A204.1 (cell line): ENCODE data around the gene ZPBP.
A peak's percentile ranks its signal among the peaks of the same experiment; 100 is the strongest.
"Not testable (repeated sequence)": the region's sequence is repeated elsewhere in the genome, so short reads cannot be mapped to it uniquely, and the experiment has no call there.

Source experiments
- FAIRE-seq: peaks from 2 replicates; lab custom pipeline; 2012; peaks lifted over from hg19 to GRCh38; lab: Jason Lieb, UNC

The ZPBP gene

GRCh38 chr7:50092579-50093491, at the start of gene ZPBP:
ZPBP (minus strand) TSS chr7:50093246; CDS start chr7:50093194, 52 bp downstream.
- FAIRE-seq: peak; percentile 92

- peak; percentile 98 for FAIRE-seq
Observed at GRCh38 chr7:50142425-50143017, 49.5 kb upstream of the ZPBP start.

- FAIRE-seq: no peak
Observed at GRCh38 chr7:50141854-50142253, 48.8 kb upstream of the ZPBP start.

- FAIRE-seq: no peak
Observed at GRCh38 chr7:50141131-50141530, 48.1 kb upstream of the ZPBP start.

- no peak for FAIRE-seq
Observed at GRCh38 chr7:50140688-50141087, 47.6 kb upstream of the ZPBP start.

GRCh38 chr7:50138101-50138500, 45.1 kb upstream of the ZPBP start:
- no peak for FAIRE-seq

GRCh38 chr7:50125766-50126165, 32.7 kb upstream of the ZPBP start:
- FAIRE-seq: no peak

- no peak for FAIRE-seq
Observed at GRCh38 chr7:50121286-50121685, 28.2 kb upstream of the ZPBP start.

- no peak for FAIRE-seq
Observed at GRCh38 chr7:50119815-50120637, 27.0 kb upstream of the ZPBP start.

GRCh38 chr7:50112250-50112649, 19.2 kb upstream of the ZPBP start:
- FAIRE-seq: no peak

GRCh38 chr7:50101873-50102272, 8.8 kb upstream of the ZPBP start:
- no peak for FAIRE-seq

GRCh38 chr7:50095634-50096033, 2.6 kb upstream of the ZPBP start:
- FAIRE-seq: no peak

- FAIRE-seq: no peak
Observed at GRCh38 chr7:50088463-50089129, 4.5 kb downstream of the ZPBP start.

GRCh38 chr7:50085344-50085743, 7.7 kb downstream of the ZPBP start:
- FAIRE-seq: no peak

- no peak for FAIRE-seq
Observed at GRCh38 chr7:50073093-50073492, 20.0 kb downstream of the ZPBP start.

GRCh38 chr7:50069613-50070012, 23.4 kb downstream of the ZPBP start:
- no peak for FAIRE-seq

- FAIRE-seq: peak; percentile 94
Observed at GRCh38 chr7:50068850-50069551, 24.0 kb downstream of the ZPBP start.

- no peak for FAIRE-seq
Observed at GRCh38 chr7:50068026-50068425, 25.0 kb downstream of the ZPBP start.

GRCh38 chr7:50062951-50063350, 30.1 kb downstream of the ZPBP start:
- FAIRE-seq: no peak

GRCh38 chr7:50056131-50056530, 36.9 kb downstream of the ZPBP start:
- FAIRE-seq: no peak

GRCh38 chr7:50047716-50048115, 45.3 kb downstream of the ZPBP start:
- FAIRE-seq: no peak

GRCh38 chr7:50041165-50041564, 51.9 kb downstream of the ZPBP start:
- FAIRE-seq: not testable (repeated sequence)
